DMS 273 treated with DMSO at 0.1 percent for 48 hours (cell line): ENCODE data around the gene IGHMBP2.
A peak's percentile ranks its signal among the peaks of the same experiment; 100 is the strongest.
"Not testable (repeated sequence)": the region's sequence is repeated elsewhere in the genome, so short reads cannot be mapped to it uniquely, and the experiment has no call there.

ENCODE experiments used
- DNase-seq: peaks from one replicate; lab custom pipeline; 2025; lab: John Stamatoyannopoulos, UW

IGHMBP2 gene

DNA sequence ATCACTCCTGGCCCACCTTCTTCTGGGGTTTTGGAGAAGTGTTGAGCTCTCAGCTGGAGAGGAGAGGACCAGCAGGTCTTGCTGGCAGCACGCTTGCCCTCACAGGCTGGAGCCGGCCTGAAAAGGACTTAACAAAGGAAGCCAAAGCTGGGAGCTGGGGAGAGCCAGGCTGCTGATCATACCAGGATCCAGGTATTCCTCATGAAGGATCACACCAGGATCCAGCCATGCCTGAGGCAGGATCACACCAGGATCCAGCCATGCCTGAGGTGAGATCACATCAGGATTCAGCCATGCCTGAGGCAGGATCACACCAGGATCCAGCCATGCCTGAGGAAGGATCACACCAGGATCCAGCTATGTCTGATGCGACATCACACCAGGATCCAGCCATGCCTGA is 60.1 kb downstream of the IGHMBP2 start:
- no peak for DNase-seq

DNA sequence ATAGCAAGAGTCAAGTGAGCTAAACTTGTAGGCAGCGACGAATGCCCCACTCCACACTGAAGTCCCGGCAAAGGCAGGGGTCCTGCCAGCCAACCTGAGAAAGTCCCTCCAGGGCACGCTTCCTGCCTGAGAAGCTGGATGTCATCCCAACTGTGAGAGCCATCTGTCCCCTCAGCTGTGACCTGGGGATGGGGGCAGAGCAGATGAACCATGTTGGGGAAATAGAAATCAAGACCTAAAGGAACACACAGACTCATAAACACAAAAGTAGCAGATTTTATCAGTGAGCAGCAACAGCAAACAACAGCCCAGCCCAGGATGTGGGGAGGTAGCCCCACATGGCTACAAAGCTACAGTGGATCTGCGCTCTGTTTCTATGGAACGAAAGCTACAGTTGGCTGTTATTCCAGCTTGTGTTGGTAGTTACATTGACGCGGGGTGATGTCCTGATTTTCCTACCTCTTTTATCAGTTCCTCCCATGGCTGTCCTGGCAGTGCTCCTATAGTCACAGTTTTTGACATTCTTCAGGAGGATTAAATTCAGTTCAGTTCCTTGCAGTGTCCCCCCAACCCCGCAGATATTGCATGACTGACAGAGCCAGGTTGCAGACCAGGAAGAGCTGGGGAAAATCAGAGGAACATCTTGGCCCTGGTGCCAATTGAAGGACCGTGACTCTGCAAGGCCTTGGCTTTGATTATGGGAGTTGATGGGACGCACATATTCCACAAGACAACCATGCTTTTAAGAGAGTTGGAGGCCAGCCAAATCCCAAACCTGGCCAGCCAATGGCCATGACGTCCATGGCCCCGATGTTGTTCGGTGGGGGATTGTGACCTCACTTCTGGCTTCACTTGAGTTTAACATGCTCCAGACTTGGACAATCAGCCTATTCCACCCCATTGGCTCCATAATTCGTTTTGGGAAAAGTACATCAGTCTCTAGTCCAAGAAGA is 62.5 kb downstream of the IGHMBP2 start:
- peak; percentile 33 for DNase-seq

DNA sequence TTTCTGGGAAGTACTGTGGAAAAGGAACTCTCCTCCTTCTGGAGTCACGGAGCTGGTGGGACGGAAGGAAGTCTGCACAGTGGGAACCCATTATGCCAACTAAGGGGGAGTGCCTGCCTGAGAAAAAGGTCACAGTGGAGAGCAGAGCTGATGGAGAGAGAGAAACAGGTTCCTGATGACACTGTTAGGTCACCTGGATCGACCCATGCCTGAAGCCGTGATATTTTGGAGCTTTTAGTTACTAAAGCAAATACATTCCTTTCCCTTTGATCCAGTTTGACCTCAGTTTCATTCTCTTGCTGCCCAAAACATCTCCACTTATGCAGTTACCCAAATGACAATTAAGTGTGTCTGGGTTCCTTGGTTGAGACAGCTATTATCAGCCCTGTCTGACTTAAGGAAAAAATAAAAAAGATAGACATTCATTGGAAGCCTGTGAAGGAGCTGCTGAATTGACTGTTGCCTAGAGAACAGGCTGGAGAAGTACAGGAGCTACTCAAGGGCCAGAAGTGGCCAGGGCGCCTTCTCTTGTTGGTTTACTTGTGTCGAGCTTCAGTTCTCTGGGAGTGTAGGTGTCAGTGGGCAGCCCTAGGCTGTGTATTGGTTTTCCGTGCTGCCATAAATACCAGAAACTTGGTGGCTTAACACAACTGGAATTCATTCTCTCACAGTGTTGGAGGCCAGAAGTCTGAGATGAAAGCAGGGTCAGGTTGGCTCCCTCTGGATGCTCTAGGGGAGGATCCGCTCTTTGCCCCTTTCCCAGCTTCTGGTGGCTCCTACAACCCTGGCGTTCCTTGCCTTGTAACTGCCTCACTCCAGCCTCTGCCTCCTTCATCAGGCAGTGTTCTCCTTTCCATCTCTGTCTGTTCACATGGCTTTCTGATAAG is 63.4 kb downstream of the IGHMBP2 start:
- no peak for DNase-seq

DNA sequence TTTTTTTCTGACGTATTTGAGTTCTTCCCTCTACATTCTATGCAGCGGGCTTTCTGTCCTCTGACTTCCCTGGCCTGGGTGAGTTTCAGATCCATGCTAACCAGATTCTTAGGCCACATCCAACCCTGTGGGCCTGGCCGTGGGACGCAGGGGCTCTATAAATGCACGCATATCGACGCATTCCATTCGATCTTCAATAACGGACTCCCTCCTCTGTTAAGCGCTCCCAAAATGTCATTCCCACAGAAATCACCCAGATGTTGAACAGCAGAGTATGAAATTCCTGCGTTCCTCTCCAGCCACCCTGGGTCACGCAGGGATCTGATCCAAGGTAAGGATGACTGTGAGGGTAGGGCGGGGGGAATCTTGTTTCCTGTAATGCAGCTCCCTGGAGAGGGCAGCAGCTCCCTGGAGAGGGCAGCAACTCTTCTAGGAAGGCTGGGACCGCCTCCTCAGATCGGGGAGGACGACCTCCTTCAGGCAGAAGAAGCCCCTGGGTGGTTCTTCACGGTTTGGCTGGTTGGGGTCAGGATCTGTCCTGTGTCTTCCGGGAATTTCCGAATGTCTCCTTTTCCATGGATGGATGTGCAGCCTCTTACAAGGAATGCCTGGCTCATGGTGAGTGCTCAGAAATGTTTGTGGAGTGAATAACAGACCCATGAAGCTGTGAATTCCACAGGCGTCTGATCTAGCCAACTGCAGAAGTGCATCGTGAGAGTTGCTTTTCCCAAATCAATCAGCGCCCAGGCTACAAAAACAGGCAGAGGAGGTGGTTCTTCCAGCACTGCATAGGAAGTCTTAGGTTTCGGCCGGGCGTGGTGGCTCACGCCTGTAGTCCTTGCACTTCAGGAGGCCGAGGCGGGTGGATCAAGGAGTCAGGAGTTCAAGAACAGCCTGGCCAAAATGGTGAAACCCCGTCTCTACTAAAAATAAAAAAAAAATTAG is 64.9 kb downstream of the IGHMBP2 start:
- no peak for DNase-seq

DNA sequence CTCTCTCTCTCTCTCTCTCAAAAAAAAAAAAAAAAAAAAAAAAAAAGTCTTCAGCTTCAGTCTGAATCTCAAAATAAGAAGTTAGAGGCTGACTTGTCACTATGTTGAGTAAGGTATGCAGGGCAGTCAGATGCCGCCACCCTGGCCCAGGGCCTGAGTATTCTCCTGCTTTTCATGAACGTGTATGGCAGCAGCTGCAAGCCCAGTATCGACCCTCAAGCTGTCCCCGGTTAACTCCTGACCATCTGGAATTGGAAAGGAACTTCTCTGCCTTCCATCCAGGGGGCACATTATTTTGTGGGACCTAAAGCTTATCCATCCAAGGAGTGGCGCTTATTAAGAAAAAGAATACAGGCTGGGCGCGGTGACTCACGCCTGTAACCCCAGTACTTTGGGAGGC is 65.7 kb downstream of the IGHMBP2 start:
- no peak for DNase-seq

DNA sequence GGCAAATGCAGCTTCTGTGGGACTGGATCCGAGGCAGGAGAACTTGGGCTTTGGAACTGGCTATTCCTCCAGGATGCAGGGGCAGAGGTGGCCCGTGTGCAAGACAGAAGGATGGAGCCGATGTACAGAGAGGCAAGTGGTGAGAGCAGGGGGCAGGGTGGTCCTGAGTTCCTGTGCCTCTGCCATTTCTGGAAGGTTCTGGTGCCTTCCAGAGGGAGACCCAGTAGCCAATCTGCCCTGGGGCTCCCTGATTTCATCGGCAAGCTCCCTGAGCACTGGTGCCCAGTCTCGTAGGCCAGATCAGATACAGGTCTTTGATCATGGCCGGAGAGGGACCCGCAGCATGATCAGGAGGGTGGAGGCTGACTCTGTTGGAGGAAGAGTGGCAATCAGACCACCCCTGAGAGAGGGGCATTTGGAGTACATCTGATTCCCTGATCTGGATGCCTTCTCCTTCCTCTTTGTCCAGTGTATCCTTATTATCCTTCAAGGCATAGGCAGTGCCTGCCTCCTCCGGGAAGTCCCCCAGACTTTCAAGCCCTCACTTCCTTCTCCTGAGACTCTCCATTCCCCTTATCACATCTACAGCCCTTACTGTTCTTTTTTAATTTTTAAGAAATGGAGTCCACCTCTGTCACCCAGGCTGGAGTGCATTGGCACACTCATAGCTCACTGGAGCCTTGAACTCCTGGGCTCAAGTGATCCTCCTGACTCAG is 67.4 kb downstream of the IGHMBP2 start:
- DNase-seq, result no peak

DNA sequence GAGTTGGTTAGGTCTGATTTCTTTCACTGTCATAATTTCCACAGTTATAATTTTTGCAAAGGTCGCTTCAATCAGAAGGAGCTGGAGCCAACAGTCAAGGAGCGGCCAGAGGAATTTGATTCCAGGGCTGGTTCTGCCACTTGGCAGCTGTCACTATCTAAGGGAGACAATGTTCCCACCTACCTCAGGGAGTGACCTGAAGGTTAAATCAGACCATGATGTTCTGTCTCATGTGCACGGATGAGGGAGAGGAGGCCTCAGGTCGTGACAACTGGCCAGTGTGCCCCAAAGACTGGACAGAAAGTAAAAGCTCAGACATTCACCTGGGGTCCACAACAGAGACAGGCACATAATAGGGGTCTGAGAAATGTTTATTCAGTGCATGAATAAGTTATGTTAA is 69.5 kb downstream of the IGHMBP2 start:
- DNase-seq, result no peak

DNA sequence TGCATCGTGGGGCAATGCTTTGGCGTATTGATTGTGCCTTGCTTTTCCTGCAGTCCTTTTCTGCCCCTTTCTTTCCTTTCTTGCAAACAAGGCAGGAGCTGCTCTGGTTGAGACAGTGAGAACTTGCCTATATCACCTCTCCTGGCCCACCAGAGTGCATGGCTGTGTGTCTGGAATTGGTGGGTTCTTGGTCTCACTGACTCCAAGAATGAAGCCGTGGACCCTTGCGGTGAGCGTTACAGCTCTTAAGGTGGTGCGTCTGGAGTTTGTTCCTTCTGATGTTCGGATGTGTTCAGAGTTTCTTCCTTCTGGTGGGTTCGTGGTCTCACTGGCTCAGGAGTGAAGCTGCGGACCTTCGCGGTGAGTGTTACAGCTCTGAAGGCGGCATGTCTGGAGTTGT is 70.0 kb downstream of the IGHMBP2 start:
- not testable (repeated sequence) for DNase-seq

DNA sequence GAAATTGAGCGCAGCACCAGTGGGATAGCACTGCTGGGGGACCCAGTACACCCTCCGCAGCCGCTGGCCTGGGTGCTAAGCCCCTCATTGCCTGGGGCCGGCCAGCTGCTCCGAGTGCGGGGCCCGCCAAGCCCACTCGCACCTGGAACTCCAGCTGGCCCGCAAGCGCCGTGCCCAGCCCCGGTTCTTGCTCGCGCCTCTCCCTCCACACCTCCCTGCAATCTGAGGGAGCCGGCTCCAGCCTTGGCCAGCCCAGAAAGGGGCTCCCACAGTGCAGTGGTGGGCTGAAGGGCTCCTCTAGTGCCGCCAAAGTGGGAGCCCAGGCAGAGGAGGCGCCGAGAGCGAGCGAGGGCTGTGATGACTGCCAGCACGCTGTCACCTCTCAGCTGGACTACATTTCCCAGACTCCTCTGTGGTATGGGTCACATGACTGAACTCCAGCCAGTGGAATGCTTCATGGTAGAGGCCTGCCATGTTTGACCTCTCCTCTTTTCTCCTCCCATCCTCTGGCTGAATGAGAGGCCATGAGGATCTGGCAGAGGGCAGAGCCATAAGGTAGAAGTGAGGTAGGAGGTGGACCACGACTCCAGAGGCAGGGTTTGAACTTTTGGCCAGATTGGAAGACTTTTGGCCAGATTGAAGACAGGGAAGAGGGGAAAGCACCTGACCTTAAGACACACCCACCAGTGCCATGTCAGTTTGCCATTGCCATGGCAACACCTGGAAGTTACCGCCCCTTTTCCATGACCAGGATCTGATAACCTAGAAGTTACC is 70.9 kb downstream of the IGHMBP2 start:
- DNase-seq, result no peak

DNA sequence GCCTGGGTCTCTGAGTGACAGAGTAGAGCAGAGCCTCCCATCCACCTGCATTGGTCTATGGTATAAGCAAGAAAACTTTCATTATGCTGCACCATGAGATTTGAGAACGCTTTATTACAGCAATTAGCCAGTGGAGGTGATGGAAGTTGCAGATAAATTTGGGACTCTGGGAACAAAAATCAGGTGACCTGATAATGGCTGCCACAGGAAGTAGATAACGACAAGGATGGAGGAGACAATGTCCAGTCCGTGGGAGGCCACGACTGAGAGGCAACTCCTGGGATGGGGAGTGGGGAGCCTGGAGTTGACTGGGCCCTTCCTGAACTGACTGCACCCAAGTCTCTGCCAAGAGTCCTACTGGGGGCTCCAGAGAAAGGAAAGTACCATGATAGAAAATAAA is 72.4 kb downstream of the IGHMBP2 start:
- no peak for DNase-seq

DNA sequence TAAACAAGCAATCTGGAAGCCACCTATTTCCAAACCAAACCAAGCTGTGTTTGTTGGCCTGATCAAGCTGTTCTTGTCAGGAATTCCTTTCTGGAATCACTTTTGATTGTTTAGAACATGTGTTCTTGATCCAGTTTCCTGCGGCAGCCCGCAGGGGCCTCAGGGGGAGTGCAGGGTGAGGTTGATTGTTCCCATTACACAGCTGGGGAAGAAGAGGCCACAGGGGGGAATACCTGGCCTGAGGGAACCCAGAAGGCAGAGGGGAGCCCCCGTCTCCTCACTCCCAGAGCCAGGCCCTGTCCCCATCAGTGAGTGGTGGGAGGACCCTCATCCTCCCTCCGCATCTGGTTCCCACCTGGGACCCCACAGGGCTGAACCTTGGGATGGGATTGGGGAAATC is 72.9 kb downstream of the IGHMBP2 start:
- DNase-seq, result no peak

DNA sequence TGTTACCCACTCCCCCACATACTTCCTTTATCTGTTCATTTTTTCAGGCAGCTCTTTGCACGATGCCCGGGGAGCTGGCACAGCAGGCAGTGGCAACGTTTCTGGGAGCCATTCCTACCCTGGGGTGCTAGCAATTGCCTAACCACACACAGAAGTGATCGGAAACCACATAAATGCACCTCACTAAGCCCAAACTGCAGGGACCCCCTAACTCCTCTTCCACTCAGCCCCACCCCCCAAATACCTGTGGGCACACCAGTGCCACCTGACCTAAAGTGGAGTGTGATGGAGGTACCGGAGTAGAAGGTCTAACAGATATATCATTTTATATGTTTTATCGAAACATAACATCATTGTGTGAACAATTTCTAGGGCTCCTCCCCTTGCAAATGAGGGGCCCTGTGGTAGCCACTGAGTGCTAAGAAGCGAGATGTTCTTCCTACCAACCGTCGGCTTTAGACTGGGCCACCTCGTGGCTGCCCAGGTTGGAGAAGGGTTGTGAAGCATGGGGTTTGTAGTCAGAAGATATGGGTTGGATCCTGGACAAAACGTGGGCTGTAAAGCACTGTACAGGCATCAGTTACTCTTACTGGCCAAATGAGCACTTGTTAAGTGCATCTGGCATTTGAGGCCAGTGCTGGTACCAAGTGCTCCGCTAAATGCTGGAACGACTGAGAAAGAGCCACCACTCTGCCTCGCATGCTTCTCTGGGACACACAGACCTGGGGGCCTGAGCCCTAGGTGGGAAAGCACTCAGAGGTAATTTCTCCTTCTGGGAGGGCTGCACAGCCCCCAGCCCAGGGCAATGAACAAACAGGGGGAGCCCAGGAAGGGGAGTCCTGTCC is 74.3 kb downstream of the IGHMBP2 start:
- no peak for DNase-seq

DNA sequence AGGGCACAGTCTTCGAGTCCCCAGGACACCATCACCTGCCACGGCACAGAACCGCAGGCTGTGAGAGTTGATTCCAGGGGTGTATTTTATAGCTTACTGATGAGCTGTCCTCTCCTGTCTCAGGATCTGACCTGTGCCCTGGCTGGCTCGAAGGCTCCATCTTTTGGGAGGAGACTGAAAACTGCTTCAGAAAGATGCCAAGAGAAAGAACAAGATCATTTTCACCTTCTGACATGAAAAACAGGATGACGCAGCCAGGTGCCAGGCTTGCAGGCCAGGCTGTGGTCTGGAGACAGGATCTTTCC is 74.9 kb downstream of the IGHMBP2 start:
- no peak for DNase-seq

DNA sequence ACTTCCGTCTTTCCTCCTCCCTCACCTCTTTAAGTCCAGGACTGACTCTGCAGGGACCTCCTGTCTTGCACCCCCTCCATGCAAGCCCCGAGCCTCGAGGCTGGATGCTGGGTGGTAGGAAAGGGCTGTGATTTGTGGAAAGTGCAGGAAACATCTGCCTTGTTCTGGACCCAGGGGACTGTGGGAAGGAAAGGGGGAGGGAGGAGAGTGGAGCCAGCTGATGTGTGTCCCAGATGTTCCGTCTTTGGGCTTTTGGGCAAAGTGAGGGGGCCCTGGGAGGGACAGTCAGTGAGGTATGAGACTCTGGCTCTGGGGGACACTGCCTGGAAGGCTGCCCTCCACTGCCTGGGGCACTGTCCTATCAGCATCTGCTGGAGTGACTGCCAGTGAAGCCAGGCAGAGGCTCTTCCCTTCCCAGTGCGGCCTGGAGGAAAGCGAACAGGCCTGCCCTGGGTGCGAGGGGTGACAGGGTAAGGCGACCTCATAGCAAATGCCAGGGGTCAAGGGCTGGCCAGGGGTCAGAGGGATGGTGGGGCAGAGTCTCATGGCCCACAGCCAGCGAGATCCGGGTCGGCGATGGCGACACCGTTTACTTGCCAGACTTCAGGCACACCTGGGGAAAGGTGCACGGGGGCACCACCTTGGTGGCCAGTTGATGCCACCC is 75.4 kb downstream of the IGHMBP2 start:
- no peak for DNase-seq

DNA sequence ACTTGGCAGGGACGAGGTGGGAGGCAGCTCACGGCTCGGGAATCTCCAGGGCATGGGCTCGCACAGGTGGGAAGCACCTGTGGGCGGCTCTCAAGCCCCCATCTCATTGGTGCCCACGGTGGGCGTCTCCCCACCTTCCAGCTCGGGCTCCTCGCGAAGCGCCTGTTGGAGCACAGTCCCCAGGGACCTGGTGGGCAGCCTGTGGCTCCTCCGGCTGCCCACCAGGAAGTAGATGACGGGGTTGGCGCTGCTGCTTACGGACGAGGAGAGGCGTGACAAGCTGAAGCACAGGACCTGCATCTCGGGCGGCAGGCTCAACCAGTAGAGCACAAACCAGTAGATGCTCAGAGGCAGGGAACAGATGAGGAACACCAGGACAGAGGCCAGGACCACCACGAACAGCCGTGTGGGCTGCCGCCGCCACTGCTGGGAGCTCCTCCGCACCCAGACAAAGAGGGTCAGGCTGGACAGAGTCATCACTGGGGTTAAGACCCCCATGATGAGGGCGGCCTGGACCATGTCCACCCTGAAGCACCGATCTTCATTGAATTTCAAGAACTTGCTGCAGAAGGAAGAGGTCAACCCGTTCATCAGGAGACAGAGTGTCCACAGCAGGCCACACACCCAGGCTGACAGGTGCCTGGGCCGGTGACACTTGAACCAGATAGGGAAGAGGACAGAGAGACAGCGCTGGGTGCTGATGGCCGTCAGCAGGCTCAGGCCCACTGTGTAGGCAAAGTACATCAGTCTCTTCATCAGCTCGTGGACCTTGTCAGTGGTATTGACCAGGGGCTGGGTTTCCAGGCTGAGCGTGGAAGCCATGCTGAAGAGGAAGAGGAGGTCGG is 76.5 kb downstream of the IGHMBP2 start:
- DNase-seq, result no peak

DNA sequence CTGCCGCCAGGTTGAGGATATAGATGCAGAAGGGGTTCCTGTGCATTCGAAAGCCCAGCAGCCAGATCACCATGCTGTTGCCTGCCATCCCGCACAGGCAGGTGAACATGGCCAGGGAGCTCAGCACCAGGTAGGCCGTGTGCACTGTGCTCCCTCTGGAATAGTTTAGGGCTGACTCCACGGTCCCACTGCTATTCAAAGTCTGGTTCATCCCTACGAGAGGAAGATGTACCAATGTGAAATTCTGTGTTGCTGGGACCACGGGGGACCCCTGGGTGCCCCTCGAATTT is 77.0 kb downstream of the IGHMBP2 start, which contains the start of gene MRGPRD:
Gene MRGPRD, minus strand, starts transcription at position 211 of the 290 bp plus-strand sequence. Its CDS starts 0 bp downstream, at position 211.
- no peak for DNase-seq

DNA sequence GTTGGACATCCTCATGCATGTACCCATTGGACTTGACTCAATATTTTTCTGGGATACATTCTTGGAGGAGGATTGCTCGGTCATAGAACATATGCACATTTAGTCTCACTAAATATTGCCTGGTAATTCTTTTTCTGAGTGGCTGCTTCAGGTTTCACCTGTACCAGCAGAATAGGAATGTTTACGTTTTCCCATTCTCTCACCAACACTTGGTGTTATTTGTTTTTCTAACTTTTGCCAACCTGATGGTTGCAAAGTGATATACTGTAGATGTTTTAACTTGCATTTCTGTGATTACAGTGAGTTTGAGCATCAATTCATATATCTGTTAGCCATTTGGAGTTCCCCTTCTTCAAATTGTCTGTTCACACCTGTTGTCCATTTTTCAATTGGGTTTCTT is 78.4 kb downstream of the IGHMBP2 start:
- no peak for DNase-seq

DNA sequence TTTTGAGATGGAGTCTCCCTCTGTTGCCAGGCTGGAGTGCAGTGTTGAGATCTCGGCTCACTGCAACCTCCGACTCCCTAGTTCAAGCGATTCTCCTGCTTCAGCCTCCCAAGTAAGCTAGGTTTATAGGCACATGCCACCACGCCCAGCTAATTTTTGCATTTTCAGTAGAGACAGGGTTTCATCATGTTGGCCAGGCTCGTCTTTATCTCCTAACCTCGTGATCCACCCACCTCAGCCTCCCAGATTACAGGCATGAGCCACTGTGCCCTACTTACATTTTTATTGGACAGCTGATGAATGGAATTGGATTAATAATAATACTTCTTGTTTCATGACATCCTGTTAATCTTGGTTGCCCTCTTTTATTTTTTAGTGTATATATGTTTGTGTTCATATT is 80.1 kb downstream of the IGHMBP2 start:
- no peak for DNase-seq
